Upper lobe of right lung (tissue), 1 donor: ENCODE measurements around the gene JTB. TPM values are rescaled to one million over a fixed set of nuclear protein-coding genes. Genes with fewer than 3 reads are reported as not detected.
"Not testable (repeated sequence)": the region's sequence is repeated elsewhere in the genome, so short reads cannot be mapped to it uniquely, and the experiment has no call there.

Experiments
- ATAC-seq: fragments of 200-7000 bp; cut with Tn5 transposase; one replicate; pipeline ENCODE4 v1.9.1; 2020; ENCODE audit warnings: mild to moderate bottlenecking, moderate library complexity
- DNase-seq: peaks from one replicate; pipeline ENCODE4 v3.0.0-alpha.2; 2020
- H3K27ac ChIP-seq: fragments of 200-600 bp; one replicate; pipeline ENCODE4 v1.8.0; 2022
- H3K27me3 ChIP-seq: fragments of 200-600 bp; one replicate; pipeline ENCODE4 v1.8.0; 2022; ENCODE audit warnings: mild to moderate bottlenecking
- H3K36me3 ChIP-seq: fragments of 200-600 bp; one replicate; pipeline ENCODE4 v1.8.0; 2022
- H3K4me1 ChIP-seq: fragments of 200-600 bp; one replicate; pipeline ENCODE4 v1.8.0; 2022
- H3K4me3 ChIP-seq: fragments of 200-600 bp; one replicate; pipeline ENCODE4 v1.8.0; 2022; ENCODE audit warnings: mild to moderate bottlenecking
- H3K9me3 ChIP-seq: fragments of 200-600 bp; one replicate; pipeline ENCODE4 v1.8.0; 2022
- CTCF ChIP-seq: fragments of 200-600 bp; IDR thresholded peaks from one replicate; pipeline ENCODE4 v1.8.0; 2022; ENCODE audit warnings: antibody characterized with exemption
- intact Hi-C: fragments of 100-400 bp; cut with DNase I; formaldehyde crosslinking; loops from one replicate; pipeline ENCODE4 v1.11.0; 2022
- total RNA-seq: library from RNA; stranded (reverse); fragmentation: NEBNext Ultra II Directional; extraction: Animal tissue kit (Norgen Biotek cat#: 25700); gene quantifications from one replicate; pipeline ENCODE4 v1.2.1, GENCODE V29; 2021
- donor health status: DM: no; HTN: yes; CAD: no; lungs with severe emphysema.

The JTB gene
- total RNA-seq, 1 donor from 2014 or later = 129 TPM

- intact Hi-C loops = no loop called here
- DNase-seq (no peak), ATAC-seq (no peak)
- H3K27ac ChIP-seq = no peak overlapping the region
- H3K4me3 ChIP-seq = no peak overlapping the region
- no peaks in the 10 kb centered on the region for H3K36me3 ChIP-seq
- H3K4me1 ChIP-seq = no peaks in the 10 kb centered on the region
- no peaks in the 10 kb centered on the region for H3K9me3 ChIP-seq
- no peaks in the 10 kb centered on the region for H3K27me3 ChIP-seq
- no peak for TF ChIP-seq CTCF
Measured at GRCh38 chr1:154012129-154012528, 34.7 kb upstream of the JTB start.

DNA sequence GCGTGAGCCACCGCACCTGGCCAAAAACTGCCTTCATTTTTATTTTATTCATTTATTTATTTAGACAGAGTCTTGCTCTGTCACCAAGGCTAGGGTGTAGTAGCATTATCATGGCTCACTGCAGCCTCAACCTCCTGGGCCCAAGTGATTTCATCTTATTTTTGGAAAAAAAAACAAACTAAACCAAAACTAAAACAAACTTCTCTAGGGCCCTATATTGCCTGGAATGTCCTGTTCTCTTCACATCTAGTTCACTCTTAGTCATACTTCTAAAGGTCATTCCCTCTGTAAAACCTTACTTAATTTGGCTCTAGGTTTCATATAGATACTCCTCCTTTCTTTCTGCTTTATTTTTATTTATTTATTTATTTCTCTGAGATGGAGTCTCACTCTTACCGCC is 28.7 kb upstream of the JTB start:
- Histone ChIP-seq H3K4me3 (no peak overlapping the region), H3K9me3 (no peaks in the 10 kb centered on the region), H3K4me1 (no peaks in the 10 kb centered on the region), H3K36me3 (no peaks in the 10 kb centered on the region), H3K27me3 (no peaks in the 10 kb centered on the region), H3K27ac (no peak overlapping the region)
- TF ChIP-seq CTCF = no peak
- ATAC-seq (no peak), DNase-seq (no peak)
- intact Hi-C loops = no loop called here

DNA sequence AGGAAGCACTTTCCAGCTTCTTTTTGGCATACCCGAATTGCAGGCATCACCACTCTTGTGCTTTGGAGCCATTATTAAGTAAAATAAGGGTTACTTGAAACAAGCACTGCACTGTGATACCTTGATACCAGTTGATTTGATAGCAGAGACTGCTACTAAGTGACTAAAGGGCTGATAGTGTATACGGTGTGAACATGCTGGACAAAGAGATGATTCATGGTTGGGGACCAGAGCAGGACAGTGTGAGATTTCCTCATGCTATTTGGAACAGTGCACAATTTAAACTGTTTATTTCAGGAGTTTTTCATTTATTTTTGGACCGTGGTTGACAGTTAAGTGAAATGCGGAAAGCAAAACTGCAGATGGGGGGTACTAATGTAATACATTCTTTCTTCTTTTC is 22.9 kb upstream of the JTB start:
- Histone ChIP-seq H3K4me3 (no peak overlapping the region), H3K9me3 (no peaks in the 10 kb centered on the region), H3K27ac (no peak overlapping the region), H3K4me1 (no peaks in the 10 kb centered on the region), H3K36me3 (peaks cover 2% of the 10 kb centered on the region), H3K27me3 (no peaks in the 10 kb centered on the region)
- TF ChIP-seq CTCF = no peak
- intact Hi-C loops = no loop called here
- ATAC-seq (no peak), DNase-seq (no peak)

GRCh38 chr1:153996882-153997281 is 19.4 kb upstream of the JTB start:
- ATAC-seq, H3K9me3 ChIP-seq, H3K27me3 ChIP-seq, H3K4me3 ChIP-seq, H3K27ac ChIP-seq, DNase-seq, intact Hi-C loops: not testable (repeated sequence)
- Histone ChIP-seq H3K36me3 (peaks cover 35% of the 10 kb centered on the region), H3K4me1 (peaks cover 13% of the 10 kb centered on the region)

DNA sequence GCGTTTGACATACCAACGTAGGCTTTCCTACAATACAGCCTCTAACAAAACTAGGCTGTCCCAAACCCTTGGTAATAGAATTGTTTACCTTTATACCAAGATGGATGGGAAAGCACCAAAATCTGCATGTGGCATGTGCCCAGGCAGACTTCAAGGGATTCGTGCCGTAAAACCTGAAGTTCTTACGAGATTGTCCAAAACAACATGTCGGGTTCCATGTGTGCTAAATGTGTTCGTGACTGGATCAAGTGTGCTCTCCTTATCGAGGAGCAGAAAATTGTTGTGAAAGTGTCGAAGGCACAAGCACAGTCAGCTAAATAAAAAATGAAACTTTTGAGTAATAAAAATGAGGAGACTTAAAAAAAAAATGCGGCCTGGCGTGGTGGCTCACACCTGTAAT is 18.2 kb upstream of the JTB start:
- DNase-seq (no peak), ATAC-seq (no peak)
- TF ChIP-seq CTCF = no peak
- peaks cover 19% of the 10 kb centered on the region for H3K4me1 ChIP-seq
- intact Hi-C loops = no loop called here
- no peaks in the 10 kb centered on the region for H3K27me3 ChIP-seq
- no peak overlapping the region for H3K4me3 ChIP-seq
- H3K36me3 ChIP-seq = peaks cover 39% of the 10 kb centered on the region
- no peak overlapping the region for H3K27ac ChIP-seq
- H3K9me3 ChIP-seq = no peaks in the 10 kb centered on the region

DNA sequence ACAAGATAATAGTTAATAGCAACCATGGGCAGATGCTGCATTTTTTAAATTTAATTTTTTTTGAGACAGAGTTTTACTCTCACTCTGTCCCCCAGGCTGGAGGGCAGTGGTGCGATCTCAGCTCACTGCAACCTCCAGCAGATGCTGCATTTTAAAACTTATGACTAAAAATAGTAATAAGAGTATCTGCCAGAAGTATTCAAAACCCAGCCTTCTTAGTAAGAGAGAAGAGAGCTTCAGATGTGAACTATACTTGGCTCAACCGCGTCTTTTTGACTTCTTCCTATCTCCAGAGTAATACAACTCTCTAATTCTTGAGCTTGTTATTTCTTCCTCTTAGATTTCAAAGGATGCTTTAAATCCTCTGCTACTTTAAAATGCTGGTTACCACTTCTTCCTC is 17.7 kb upstream of the JTB start:
- H3K4me3 ChIP-seq = no peak overlapping the region
- no peak for DNase-seq
- H3K9me3 ChIP-seq = no peaks in the 10 kb centered on the region
- intact Hi-C loops = no loop called here
- peaks cover 20% of the 10 kb centered on the region for H3K4me1 ChIP-seq
- no peak overlapping the region for H3K27ac ChIP-seq
- H3K27me3 ChIP-seq = no peaks in the 10 kb centered on the region
- H3K36me3 ChIP-seq = peaks cover 39% of the 10 kb centered on the region
- TF ChIP-seq CTCF = no peak
- no peak for ATAC-seq
